OCI-LY7 (cell line): ENCODE data around the gene CCDC159.

ENCODE experiments used
- EZH2phosphoT487 ChIP-seq: fragments of 200-600 bp; sonication (generic); IDR thresholded peaks from 2 replicates; pipeline ENCODE4 v1.6.1; 2018; ENCODE audit warnings: low read depth, borderline replicate concordance, mild to moderate bottlenecking, mixed run types, antibody characterized with exemption, low read length, moderate library complexity, mixed read lengths
- TF ChIP-seq, protein P1 (sequence below): fragments of 200-600 bp; sonication (generic); conservative IDR thresholded peaks from 2 replicates; pipeline ENCODE4 v1.5.1; 2014; ENCODE audit warnings: mild to moderate bottlenecking, antibody characterized with exemption, low read length, moderate library complexity, mixed read lengths

DNA sequence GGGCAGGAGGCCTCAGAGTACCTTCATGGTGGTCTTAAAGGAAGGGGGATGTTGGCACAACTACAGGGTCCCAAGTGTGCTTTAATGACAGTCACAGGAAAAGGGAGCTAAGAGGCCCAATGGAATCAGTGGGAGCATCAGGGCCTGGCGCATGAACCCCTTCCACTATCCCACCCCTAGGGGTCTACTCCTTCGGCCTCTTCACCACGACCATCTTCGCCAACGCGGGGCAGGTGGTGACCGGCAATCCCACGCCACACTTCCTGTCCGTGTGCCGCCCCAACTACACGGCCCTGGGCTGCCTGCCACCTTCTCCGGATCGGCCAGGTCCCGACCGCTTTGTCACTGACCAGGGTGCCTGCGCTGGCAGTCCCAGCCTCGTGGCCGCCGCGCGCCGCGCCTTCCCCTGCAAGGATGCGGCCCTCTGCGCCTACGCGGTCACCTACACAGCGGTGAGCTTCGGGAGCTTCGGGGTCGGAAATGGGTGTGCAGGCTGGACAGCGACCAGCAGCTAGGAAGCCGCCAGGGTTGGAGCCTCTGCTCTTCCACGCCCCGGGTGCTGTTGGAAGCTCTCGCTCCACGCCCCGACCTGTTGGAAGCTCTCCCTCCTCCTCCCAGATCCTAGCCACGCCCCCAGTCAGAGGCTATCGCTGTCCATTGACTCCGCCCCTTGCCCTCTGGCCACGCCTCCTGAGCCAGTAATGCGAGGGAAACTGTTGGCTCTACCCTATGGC lies 14.9 kb downstream of the CCDC159 start:
- TF ChIP-seq, protein P1, sequence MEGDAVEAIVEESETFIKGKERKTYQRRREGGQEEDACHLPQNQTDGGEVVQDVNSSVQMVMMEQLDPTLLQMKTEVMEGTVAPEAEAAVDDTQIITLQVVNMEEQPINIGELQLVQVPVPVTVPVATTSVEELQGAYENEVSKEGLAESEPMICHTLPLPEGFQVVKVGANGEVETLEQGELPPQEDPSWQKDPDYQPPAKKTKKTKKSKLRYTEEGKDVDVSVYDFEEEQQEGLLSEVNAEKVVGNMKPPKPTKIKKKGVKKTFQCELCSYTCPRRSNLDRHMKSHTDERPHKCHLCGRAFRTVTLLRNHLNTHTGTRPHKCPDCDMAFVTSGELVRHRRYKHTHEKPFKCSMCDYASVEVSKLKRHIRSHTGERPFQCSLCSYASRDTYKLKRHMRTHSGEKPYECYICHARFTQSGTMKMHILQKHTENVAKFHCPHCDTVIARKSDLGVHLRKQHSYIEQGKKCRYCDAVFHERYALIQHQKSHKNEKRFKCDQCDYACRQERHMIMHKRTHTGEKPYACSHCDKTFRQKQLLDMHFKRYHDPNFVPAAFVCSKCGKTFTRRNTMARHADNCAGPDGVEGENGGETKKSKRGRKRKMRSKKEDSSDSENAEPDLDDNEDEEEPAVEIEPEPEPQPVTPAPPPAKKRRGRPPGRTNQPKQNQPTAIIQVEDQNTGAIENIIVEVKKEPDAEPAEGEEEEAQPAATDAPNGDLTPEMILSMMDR, result no peak
- no peak for TF ChIP-seq EZH2phosphoT487
